Peyer's patch (tissue), 4 donors: ENCODE data around the gene RIPK4.

Source experiments
- CTCF ChIP-seq, 6 experiments: fragments of 450-650 bp in 4 of 6; fragments of 200-600 bp in 2 of 6; sonication (generic) in 1 of 6; IDR thresholded peaks; one replicate each; pipeline ENCODE4 v1.5.1; 2017 to 2019; ENCODE audit warnings: antibody characterized with exemption in 6 of 6, mild to moderate bottlenecking in 3 of 6, moderate library complexity in 1 of 6
- POLR2A ChIP-seq, 2 donors: fragments of 450-650 bp; IDR thresholded peaks; one replicate each; pipeline ENCODE4 v1.5.1; 2017; ENCODE audit warnings: antibody characterized with exemption in 2 of 2, mild to moderate bottlenecking in 2 of 2, moderate library complexity in 2 of 2

GRCh38 chr21:41780337-41781049, 13.6 kb upstream of the RIPK4 start:
- TF ChIP-seq CTCF (IDR thresholded peaks at IDR 0.05) = no peak
- TF ChIP-seq POLR2A (IDR thresholded peaks at IDR 0.05) = no peak
